ENCODE data around the gene SYP. TPM values are rescaled to one million over a fixed set of nuclear protein-coding genes. Genes with fewer than 3 reads are reported as not detected.
A peak's percentile ranks its signal among the peaks of the same experiment; 100 is the strongest.
"Not testable (repeated sequence)": the region's sequence is repeated elsewhere in the genome, so short reads cannot be mapped to it uniquely, and the experiment has no call there.

Gene SYP
- total RNA-seq, 1 donor from 2014 or later: under 0.01 TPM

DNA sequence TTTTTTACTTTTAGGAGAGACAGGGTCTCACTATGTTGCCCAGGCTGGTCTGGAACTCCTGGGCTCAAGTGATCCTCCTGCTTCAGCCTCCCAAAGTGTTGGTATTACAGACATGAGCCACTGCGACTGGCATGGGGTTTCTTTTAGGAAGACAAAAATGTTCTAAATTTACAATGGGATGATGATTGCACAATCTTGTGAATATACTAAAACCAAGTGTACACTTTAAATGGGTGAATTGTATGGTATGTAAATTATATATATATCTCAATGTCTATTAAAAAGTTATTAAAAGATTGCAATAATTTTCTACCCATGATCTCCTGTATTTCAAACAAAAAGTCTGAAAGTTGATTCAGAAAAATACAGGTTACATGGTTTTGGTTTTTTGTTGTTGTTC is 46.5 kb downstream of the SYP start:
- FAIRE-seq: no peak

DNA sequence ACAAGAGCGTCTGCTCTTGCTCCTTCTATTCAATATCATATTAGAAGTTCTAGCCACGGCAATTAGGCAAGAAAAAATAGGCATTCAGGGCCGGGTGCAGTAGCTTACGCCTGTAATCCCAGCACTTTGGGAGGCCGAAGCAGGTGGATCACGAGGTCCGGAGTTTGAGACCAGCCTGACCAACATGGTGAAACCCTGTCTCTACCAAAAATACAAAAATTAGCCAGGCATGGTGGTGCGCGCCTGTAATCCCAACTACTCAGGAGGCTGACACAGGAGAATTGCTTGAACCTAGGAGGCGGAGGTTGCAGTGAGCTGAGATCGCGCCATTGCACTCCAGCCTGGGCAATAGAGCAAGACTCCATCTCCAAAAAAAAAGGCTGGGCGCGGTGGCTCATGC is 50.7 kb downstream of the SYP start:
- not testable (repeated sequence) for H3K27me3 ChIP-seq (ENCODE audit: control insufficient read depth, insufficient read depth, low read length); H3K36me3 ChIP-seq (ENCODE audit: control insufficient read depth, insufficient read depth, low read length); DNase-seq (ENCODE audit: low read depth); H3K4me3 ChIP-seq (ENCODE audit: low read depth, low read length); FAIRE-seq

More for the DNA sequence above, 46.5 kb downstream of the SYP start:
- Histone ChIP-seq H3K4me3 (ENCODE audit: low read depth, low read length) (no peak overlapping the region), H3K27me3 (ENCODE audit: control insufficient read depth, insufficient read depth, low read length) (no peaks in the 10 kb centered on the region), H3K36me3 (ENCODE audit: control insufficient read depth, insufficient read depth, low read length) (no peaks in the 10 kb centered on the region)
- no peak for DNase-seq (ENCODE audit: low read depth)
- TF ChIP-seq, protein P1, sequence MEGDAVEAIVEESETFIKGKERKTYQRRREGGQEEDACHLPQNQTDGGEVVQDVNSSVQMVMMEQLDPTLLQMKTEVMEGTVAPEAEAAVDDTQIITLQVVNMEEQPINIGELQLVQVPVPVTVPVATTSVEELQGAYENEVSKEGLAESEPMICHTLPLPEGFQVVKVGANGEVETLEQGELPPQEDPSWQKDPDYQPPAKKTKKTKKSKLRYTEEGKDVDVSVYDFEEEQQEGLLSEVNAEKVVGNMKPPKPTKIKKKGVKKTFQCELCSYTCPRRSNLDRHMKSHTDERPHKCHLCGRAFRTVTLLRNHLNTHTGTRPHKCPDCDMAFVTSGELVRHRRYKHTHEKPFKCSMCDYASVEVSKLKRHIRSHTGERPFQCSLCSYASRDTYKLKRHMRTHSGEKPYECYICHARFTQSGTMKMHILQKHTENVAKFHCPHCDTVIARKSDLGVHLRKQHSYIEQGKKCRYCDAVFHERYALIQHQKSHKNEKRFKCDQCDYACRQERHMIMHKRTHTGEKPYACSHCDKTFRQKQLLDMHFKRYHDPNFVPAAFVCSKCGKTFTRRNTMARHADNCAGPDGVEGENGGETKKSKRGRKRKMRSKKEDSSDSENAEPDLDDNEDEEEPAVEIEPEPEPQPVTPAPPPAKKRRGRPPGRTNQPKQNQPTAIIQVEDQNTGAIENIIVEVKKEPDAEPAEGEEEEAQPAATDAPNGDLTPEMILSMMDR (IDR thresholded peaks at IDR 0.05; ENCODE audit: insufficient read depth, low read length, severe bottlenecking): no peak

DNA sequence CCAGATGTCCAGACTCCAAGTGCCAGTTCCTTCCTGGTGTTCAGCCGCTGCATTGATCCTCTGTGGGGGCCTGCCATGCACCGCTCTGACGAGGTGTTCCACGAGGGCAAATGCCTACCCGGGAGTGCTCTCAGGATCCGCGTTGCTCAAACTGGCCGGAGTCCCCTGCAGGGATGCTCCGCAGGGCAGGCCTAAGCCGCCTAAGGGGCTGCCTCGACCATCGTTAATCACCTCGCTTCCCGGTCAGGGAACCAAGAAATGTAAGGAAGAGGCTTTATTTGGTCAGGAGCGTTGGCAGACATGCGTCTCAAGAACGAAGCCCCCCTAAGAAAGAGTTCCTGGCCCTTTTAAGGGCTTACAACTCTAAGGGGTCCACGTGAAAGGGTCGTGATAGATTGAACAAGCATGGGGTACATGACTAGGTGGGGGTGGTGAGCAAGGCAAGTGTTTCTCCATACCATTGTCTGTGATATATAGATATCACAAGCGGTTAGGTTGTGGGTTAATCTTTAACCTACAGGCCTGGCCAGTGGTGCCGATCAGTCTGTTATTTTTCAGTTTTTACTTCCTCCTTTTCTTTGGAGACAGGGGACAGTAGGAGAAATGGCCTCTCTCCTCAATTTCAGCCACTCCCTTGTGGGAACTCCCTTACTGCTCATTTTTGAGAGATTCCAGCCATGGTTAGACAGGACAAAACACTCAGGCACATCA is 51.4 kb downstream of the SYP start:
- DNase-seq (ENCODE audit: low read depth); H3K4me3 ChIP-seq (ENCODE audit: low read depth, low read length); H3K36me3 ChIP-seq (ENCODE audit: control insufficient read depth, insufficient read depth, low read length); H3K27me3 ChIP-seq (ENCODE audit: control insufficient read depth, insufficient read depth, low read length); FAIRE-seq: not testable (repeated sequence)

DNA sequence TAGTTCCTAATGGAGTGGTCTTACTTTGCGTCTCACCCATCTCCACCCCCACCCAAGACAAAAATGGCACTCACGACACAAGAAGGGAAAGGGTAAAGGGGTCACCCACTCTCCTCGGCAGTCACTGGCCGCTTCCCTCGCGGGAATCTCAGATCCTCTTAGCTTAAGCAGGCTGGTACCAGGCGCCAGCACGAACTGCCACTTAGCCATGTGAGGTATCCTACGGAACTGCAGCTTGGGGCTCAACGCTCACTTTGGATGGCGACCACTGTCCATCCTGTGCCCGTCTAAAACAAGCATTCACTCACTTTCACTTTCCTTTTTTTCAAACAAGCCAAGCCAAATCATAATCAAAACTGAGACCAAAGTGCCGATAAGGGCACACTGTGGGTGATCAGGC is 52.1 kb downstream of the SYP start:
- no peaks in the 10 kb centered on the region for H3K36me3 ChIP-seq (ENCODE audit: control insufficient read depth, insufficient read depth, low read length)
- H3K27me3 ChIP-seq (ENCODE audit: control insufficient read depth, insufficient read depth, low read length): no peaks in the 10 kb centered on the region
- no peak overlapping the region for H3K4me3 ChIP-seq (ENCODE audit: low read depth, low read length)
- TF ChIP-seq, protein P1 (IDR thresholded peaks at IDR 0.05; ENCODE audit: insufficient read depth, low read length, severe bottlenecking): no peak
- no peak for FAIRE-seq
- no peak for DNase-seq (ENCODE audit: low read depth)

DNA sequence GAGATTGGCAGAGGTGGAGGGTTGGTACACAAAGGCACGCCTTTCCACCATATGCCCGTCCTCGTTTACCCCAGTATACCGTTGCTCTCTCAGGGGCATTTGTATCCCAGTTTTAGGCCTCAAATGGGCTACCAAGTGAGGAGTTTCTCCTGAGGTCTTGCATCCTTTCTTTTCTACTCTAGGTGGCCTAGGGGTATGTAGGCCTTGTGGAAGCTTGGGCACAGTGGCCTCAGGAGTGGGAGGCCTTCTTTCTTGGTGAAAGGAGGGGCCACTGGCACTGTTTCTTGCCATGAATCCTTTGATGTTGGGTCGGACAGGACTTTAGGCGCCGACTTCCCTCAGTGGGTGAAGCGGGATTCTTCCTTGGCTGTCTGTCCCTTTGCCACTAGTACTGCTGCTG is 52.7 kb downstream of the SYP start:
- DNase-seq (ENCODE audit: low read depth) (no peak), FAIRE-seq (no peak)
- Histone ChIP-seq H3K27me3 (ENCODE audit: control insufficient read depth, insufficient read depth, low read length) (no peaks in the 10 kb centered on the region), H3K4me3 (ENCODE audit: low read depth, low read length) (no peak overlapping the region), H3K36me3 (ENCODE audit: control insufficient read depth, insufficient read depth, low read length) (no peaks in the 10 kb centered on the region)
- TF ChIP-seq, protein P1 (IDR thresholded peaks at IDR 0.05; ENCODE audit: insufficient read depth, low read length, severe bottlenecking): no peak

DNA sequence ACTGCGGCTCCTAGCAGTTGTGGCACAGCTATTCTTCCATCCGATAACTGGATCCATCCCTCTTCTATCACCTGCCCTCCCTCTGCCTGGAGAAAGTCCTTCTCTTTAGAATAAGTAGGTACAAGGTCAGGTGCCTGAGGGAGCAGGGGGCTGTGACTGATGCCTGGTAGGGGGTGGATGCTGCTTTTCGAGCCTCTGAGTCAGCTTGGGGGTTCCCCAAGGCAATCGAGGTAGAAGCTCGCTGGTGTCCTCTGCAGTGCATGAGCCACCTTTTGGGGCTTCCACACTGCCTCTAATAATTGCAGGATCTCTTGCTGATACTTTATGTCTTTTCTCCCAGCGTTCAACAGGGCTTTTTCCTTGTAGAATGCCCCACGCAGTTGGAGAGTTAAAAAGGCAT is 56.8 kb downstream of the SYP start:
- H3K4me3 ChIP-seq (ENCODE audit: low read depth, low read length); H3K27me3 ChIP-seq (ENCODE audit: control insufficient read depth, insufficient read depth, low read length); H3K36me3 ChIP-seq (ENCODE audit: control insufficient read depth, insufficient read depth, low read length); FAIRE-seq: not testable (repeated sequence)
- peak; percentile 2 for DNase-seq (ENCODE audit: low read depth)

DNA sequence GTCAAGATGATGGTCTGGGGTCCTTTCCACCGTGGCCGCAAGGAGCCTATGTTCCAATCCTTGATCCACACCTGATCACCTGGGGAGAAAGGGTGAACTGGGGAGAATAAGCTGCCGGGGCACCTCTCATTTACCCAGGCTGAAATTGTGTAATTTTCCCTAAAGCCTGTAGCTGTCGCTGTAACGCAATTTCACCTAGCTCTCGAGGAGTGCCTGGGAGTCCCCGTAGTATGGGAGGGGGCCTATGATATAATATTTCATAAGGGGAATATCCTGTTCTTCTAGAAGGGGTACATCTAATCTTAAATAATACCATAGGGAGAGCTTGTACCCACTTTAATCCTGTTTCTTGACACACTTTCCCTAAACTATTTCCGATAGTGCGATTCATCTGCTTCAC is 57.7 kb downstream of the SYP start:
- H3K36me3 ChIP-seq (ENCODE audit: control insufficient read depth, insufficient read depth, low read length); H3K4me3 ChIP-seq (ENCODE audit: low read depth, low read length); H3K27me3 ChIP-seq (ENCODE audit: control insufficient read depth, insufficient read depth, low read length); FAIRE-seq: not testable (repeated sequence)
- TF ChIP-seq, protein P1 (IDR thresholded peaks at IDR 0.05; ENCODE audit: insufficient read depth, low read length, severe bottlenecking): peak; percentile 2
- peak; percentile 4 for DNase-seq (ENCODE audit: low read depth)
